HEK293 (cell line): Measurements from ENCODE around the gene PNLIPRP1.
A peak's percentile ranks its signal among the peaks of the same experiment; 100 is the strongest.

Experiments
- EGR2 ChIP-seq: fragments of 450-650 bp; formaldehyde crosslinking; IDR thresholded peaks from 2 replicates; pipeline ENCODE4 v1.5.1; 2016; ENCODE audit warnings: low read depth, missing biosample characterization, missing genetic modification characterization
- GLIS1 ChIP-seq: fragments of 450-650 bp; formaldehyde crosslinking; IDR thresholded peaks from 2 replicates; pipeline ENCODE4 v1.5.1; 2016; ENCODE audit warnings: missing biosample characterization, missing genetic modification characterization
- RBAK ChIP-seq: fragments of 450-650 bp; formaldehyde crosslinking; IDR thresholded peaks from 2 replicates; pipeline ENCODE4 v1.5.1; 2016; ENCODE audit warnings: missing biosample characterization, missing genetic modification characterization
- REPIN1 ChIP-seq: fragments of 450-650 bp; formaldehyde crosslinking; IDR thresholded peaks from 2 replicates; pipeline ENCODE4 v1.5.1; 2017; ENCODE audit warnings: missing biosample characterization, missing genetic modification characterization, low read depth
- SALL2 ChIP-seq: fragments of 450-650 bp; formaldehyde crosslinking; IDR thresholded peaks from 2 replicates; pipeline ENCODE4 v1.5.0; 2017; ENCODE audit warnings: missing biosample characterization, mild to moderate bottlenecking, missing genetic modification characterization, borderline replicate concordance
- SETDB1 ChIP-seq: IDR thresholded peaks from one replicate; pipeline ENCODE4 v1.6.1; 2017; ENCODE audit warnings: mild to moderate bottlenecking, low read length, moderate library complexity, mixed read lengths; ENCODE audit not compliant: insufficient read length
- SP7 ChIP-seq: fragments of 450-650 bp; formaldehyde crosslinking; IDR thresholded peaks from 2 replicates; pipeline ENCODE4 v1.5.1; 2016; ENCODE audit warnings: missing biosample characterization, missing genetic modification characterization
- YY1 ChIP-seq: fragments of 450-650 bp; formaldehyde crosslinking; IDR thresholded peaks from 2 replicates; pipeline ENCODE4 v1.5.1; 2018; ENCODE audit warnings: missing biosample characterization, missing genetic modification characterization
- ZBTB7A ChIP-seq: fragments of 450-650 bp; formaldehyde crosslinking; IDR thresholded peaks from 2 replicates; pipeline ENCODE4 v1.5.1; 2016; ENCODE audit warnings: low read depth, missing biosample characterization, missing genetic modification characterization
- ZEB2 ChIP-seq: fragments of 450-650 bp; formaldehyde crosslinking; IDR thresholded peaks from 2 replicates; pipeline ENCODE4 v1.5.1; 2016; ENCODE audit warnings: missing biosample characterization, missing genetic modification characterization
- ZFP41 ChIP-seq: fragments of 450-650 bp; formaldehyde crosslinking; IDR thresholded peaks from 2 replicates; pipeline ENCODE4 v1.5.1; 2016; ENCODE audit warnings: missing biosample characterization, missing genetic modification characterization, borderline replicate concordance
- ZFP69B ChIP-seq: fragments of 450-650 bp; formaldehyde crosslinking; IDR thresholded peaks from 2 replicates; pipeline ENCODE4 v1.5.1; 2016; ENCODE audit warnings: missing biosample characterization, missing genetic modification characterization
- ZNF121 ChIP-seq: fragments of 450-650 bp; formaldehyde crosslinking; IDR thresholded peaks from 2 replicates; pipeline ENCODE4 v1.5.1; 2016; ENCODE audit warnings: missing biosample characterization, missing genetic modification characterization
- ZNF133 ChIP-seq: fragments of 450-650 bp; formaldehyde crosslinking; IDR thresholded peaks from 2 replicates; pipeline ENCODE4 v1.5.1; 2016; ENCODE audit warnings: missing biosample characterization, missing genetic modification characterization
- ZNF138 ChIP-seq: fragments of 450-650 bp; formaldehyde crosslinking; IDR thresholded peaks from 2 replicates; pipeline ENCODE4 v1.5.1; 2016; ENCODE audit warnings: missing biosample characterization, missing genetic modification characterization, borderline replicate concordance
- ZNF174 ChIP-seq: fragments of 450-650 bp; formaldehyde crosslinking; IDR thresholded peaks from 2 replicates; pipeline ENCODE4 v1.5.0; 2017; ENCODE audit warnings: missing biosample characterization, mild to moderate bottlenecking, missing genetic modification characterization
- ZNF18 ChIP-seq: fragments of 450-650 bp; formaldehyde crosslinking; IDR thresholded peaks from 2 replicates; pipeline ENCODE4 v1.5.1; 2016; ENCODE audit warnings: missing biosample characterization, missing genetic modification characterization
- ZNF202 ChIP-seq: fragments of 450-650 bp; formaldehyde crosslinking; IDR thresholded peaks from 2 replicates; pipeline ENCODE4 v1.5.1; 2016; ENCODE audit warnings: missing biosample characterization, missing genetic modification characterization, borderline replicate concordance
- ZNF274 ChIP-seq, 2 experiments: fragments of 200-500 bp in 1 of 2; fragments of 450-650 bp in 1 of 2; sonication (Bioruptor generic) in 1 of 2; formaldehyde crosslinking in 1 of 2; IDR thresholded peaks; 2 replicates each; pipeline versions ENCODE4 v1.5.1 to v1.6.1; 2014 to 2016; ENCODE audit warnings: borderline replicate concordance in 1 of 2, inconsistent platforms in 1 of 2, low read length in 1 of 2, missing biosample characterization in 1 of 2, missing genetic modification characterization in 1 of 2
- ZNF391 ChIP-seq: fragments of 450-650 bp; formaldehyde crosslinking; IDR thresholded peaks from 2 replicates; pipeline ENCODE4 v1.5.1; 2016; ENCODE audit warnings: low read depth, missing biosample characterization, missing genetic modification characterization, borderline replicate concordance
- ZNF416 ChIP-seq: fragments of 450-650 bp; formaldehyde crosslinking; IDR thresholded peaks from 2 replicates; pipeline ENCODE4 v1.5.1; 2016; ENCODE audit warnings: missing biosample characterization, missing genetic modification characterization
- ZNF426 ChIP-seq: fragments of 450-650 bp; formaldehyde crosslinking; IDR thresholded peaks from 2 replicates; pipeline ENCODE4 v1.5.1; 2017; ENCODE audit warnings: missing biosample characterization, missing genetic modification characterization, mild to moderate bottlenecking, inconsistent platforms, moderate library complexity
- ZNF514 ChIP-seq: fragments of 450-650 bp; formaldehyde crosslinking; IDR thresholded peaks from 2 replicates; pipeline ENCODE4 v1.5.1; 2016; ENCODE audit warnings: missing biosample characterization, missing genetic modification characterization
- ZNF521 ChIP-seq: fragments of 450-650 bp; formaldehyde crosslinking; IDR thresholded peaks from 2 replicates; pipeline ENCODE4 v1.5.1; 2017; ENCODE audit warnings: missing biosample characterization, mild to moderate bottlenecking, missing genetic modification characterization
- ZNF600 ChIP-seq: fragments of 450-650 bp; formaldehyde crosslinking; IDR thresholded peaks from 2 replicates; pipeline ENCODE4 v1.5.1; 2016; ENCODE audit warnings: missing biosample characterization, missing genetic modification characterization
- ZNF677 ChIP-seq: fragments of 450-650 bp; IDR thresholded peaks from 2 replicates; pipeline ENCODE4 v1.5.0; 2018; ENCODE audit warnings: missing biosample characterization, mild to moderate bottlenecking, missing genetic modification characterization, moderate library complexity
- ZSCAN16 ChIP-seq: fragments of 450-650 bp; formaldehyde crosslinking; IDR thresholded peaks from 2 replicates; pipeline ENCODE4 v1.5.1; 2016; ENCODE audit warnings: missing biosample characterization, missing genetic modification characterization
- TF ChIP-seq, protein P1 (sequence below): fragments of 450-650 bp; formaldehyde crosslinking; IDR thresholded peaks from 2 replicates; pipeline ENCODE4 v1.5.1; 2016; ENCODE audit warnings: missing biosample characterization, missing genetic modification characterization
- TF ChIP-seq, protein P2 (sequence below): fragments of 450-650 bp; IDR thresholded peaks from 2 replicates; pipeline ENCODE4 v1.5.1; 2018; ENCODE audit warnings: missing biosample characterization, mild to moderate bottlenecking, missing genetic modification characterization
- TF ChIP-seq, protein P3 (sequence below): fragments of 450-650 bp; formaldehyde crosslinking; IDR thresholded peaks from 2 replicates; pipeline ENCODE4 v1.5.1; 2016; ENCODE audit warnings: missing biosample characterization, missing genetic modification characterization

Gene PNLIPRP1

GRCh38 chr10:116608686-116609594, 18.2 kb downstream of the PNLIPRP1 start (continued):
- TF ChIP-seq, protein P1, sequence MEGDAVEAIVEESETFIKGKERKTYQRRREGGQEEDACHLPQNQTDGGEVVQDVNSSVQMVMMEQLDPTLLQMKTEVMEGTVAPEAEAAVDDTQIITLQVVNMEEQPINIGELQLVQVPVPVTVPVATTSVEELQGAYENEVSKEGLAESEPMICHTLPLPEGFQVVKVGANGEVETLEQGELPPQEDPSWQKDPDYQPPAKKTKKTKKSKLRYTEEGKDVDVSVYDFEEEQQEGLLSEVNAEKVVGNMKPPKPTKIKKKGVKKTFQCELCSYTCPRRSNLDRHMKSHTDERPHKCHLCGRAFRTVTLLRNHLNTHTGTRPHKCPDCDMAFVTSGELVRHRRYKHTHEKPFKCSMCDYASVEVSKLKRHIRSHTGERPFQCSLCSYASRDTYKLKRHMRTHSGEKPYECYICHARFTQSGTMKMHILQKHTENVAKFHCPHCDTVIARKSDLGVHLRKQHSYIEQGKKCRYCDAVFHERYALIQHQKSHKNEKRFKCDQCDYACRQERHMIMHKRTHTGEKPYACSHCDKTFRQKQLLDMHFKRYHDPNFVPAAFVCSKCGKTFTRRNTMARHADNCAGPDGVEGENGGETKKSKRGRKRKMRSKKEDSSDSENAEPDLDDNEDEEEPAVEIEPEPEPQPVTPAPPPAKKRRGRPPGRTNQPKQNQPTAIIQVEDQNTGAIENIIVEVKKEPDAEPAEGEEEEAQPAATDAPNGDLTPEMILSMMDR (tag by site-specific recombination) = peak; percentile 24; the same call in 1 of the 2 replicates
- no peak for TF ChIP-seq YY1
- peak; percentile 80 for TF ChIP-seq ZNF600 (tag by site-specific recombination)
- no peak for TF ChIP-seq ZNF138 (tag by site-specific recombination)
- TF ChIP-seq ZNF426 = no peak
- no peak for TF ChIP-seq ZNF514 (tag by site-specific recombination)
- TF ChIP-seq ZFP69B (tag by site-specific recombination) = no peak
- no peak for TF ChIP-seq ZNF416 (tag by site-specific recombination)
- TF ChIP-seq SALL2 (tag by site-specific recombination) = no peak
- no peak for TF ChIP-seq ZSCAN16 (tag by site-specific recombination)
- no peak for TF ChIP-seq ZNF121
- TF ChIP-seq ZNF133 (tag by site-specific recombination) = no peak
- TF ChIP-seq, protein P2, sequence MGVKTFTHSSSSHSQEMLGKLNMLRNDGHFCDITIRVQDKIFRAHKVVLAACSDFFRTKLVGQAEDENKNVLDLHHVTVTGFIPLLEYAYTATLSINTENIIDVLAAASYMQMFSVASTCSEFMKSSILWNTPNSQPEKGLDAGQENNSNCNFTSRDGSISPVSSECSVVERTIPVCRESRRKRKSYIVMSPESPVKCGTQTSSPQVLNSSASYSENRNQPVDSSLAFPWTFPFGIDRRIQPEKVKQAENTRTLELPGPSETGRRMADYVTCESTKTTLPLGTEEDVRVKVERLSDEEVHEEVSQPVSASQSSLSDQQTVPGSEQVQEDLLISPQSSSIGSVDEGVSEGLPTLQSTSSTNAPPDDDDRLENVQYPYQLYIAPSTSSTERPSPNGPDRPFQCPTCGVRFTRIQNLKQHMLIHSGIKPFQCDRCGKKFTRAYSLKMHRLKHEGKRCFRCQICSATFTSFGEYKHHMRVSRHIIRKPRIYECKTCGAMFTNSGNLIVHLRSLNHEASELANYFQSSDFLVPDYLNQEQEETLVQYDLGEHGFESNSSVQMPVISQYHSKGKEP (tag by site-specific recombination) = no peak
- no peak for TF ChIP-seq GLIS1
- TF ChIP-seq ZNF174 (tag by site-specific recombination) = no peak
- peak; percentile 82 for TF ChIP-seq ZNF18
- no peak for TF ChIP-seq ZNF521
- TF ChIP-seq, protein P3, sequence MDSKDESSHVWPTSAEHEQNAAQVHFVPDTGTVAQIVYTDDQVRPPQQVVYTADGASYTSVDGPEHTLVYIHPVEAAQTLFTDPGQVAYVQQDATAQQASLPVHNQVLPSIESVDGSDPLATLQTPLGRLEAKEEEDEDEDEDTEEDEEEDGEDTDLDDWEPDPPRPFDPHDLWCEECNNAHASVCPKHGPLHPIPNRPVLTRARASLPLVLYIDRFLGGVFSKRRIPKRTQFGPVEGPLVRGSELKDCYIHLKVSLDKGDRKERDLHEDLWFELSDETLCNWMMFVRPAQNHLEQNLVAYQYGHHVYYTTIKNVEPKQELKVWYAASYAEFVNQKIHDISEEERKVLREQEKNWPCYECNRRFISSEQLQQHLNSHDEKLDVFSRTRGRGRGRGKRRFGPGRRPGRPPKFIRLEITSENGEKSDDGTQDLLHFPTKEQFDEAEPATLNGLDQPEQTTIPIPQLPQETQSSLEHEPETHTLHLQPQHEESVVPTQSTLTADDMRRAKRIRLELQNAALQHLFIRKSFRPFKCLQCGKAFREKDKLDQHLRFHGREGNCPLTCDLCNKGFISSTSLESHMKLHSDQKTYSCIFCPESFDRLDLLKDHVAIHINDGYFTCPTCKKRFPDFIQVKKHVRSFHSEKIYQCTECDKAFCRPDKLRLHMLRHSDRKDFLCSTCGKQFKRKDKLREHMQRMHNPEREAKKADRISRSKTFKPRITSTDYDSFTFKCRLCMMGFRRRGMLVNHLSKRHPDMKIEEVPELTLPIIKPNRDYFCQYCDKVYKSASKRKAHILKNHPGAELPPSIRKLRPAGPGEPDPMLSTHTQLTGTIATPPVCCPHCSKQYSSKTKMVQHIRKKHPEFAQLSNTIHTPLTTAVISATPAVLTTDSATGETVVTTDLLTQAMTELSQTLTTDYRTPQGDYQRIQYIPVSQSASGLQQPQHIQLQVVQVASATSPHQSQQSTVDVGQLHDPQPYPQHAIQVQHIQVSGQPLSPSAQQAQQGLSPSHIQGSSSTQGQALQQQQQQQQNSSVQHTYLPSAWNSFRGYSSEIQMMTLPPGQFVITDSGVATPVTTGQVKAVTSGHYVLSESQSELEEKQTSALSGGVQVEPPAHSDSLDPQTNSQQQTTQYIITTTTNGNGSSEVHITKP (tag by site-specific recombination) = no peak
- TF ChIP-seq ZFP41 = no peak
- TF ChIP-seq RBAK = no peak
- TF ChIP-seq SETDB1 = no peak
- TF ChIP-seq SP7 (tag by site-specific recombination) = no peak
- TF ChIP-seq ZNF274 (IDR thresholded peaks at IDR 0.05; ENCODE audit: low read length) = no peak
- no peak for TF ChIP-seq ZNF274 (tag by site-specific recombination; IDR thresholded peaks at IDR 0.05; ENCODE audit: borderline replicate concordance)
- TF ChIP-seq ZNF202 (tag by site-specific recombination) = no peak
- peak; percentile 17; the same call in 1 of the 2 replicates for TF ChIP-seq ZBTB7A (tag by site-specific recombination)
- no peak for TF ChIP-seq ZNF677
- TF ChIP-seq ZEB2 (tag by site-specific recombination) = 0 out of 2 replicates have a peak, but pooled peaks have one; percentile 11
- no peak for TF ChIP-seq ZNF391 (tag by site-specific recombination)
- no peak for TF ChIP-seq EGR2
- TF ChIP-seq REPIN1 = no peak
